ENCODE measurements around the gene SLC25A25. TPM values are rescaled to one million over a fixed set of nuclear protein-coding genes. Genes with fewer than 3 reads are reported as not detected.
A peak's percentile ranks its signal among the peaks of the same experiment; 100 is the strongest.
"Not testable (repeated sequence)": the region's sequence is repeated elsewhere in the genome, so short reads cannot be mapped to it uniquely, and the experiment has no call there.

SLC25A25 gene
- 100 to 1,000 TPM in 1 of 3 donors, 10 to 100 TPM in 2; 40.4 to 129 (median 61.0) TPM for polyA plus RNA-seq

- WGBS, 3 donors = 0 to 1% (median 0%) methylated on average over 31 to 67 of the region's 67 CpGs
- H3K27ac ChIP-seq (ENCODE audit: low read depth, low read length) = peak within 1 kb of the TSS; percentile 94
Measured at GRCh38 chr9:128067645-128068385, at the start of gene SLC25A25. Gene SLC25A25 (plus strand): TSS chr9:128068232. CDS start chr9:128068320, 88 bp downstream.

DNA sequence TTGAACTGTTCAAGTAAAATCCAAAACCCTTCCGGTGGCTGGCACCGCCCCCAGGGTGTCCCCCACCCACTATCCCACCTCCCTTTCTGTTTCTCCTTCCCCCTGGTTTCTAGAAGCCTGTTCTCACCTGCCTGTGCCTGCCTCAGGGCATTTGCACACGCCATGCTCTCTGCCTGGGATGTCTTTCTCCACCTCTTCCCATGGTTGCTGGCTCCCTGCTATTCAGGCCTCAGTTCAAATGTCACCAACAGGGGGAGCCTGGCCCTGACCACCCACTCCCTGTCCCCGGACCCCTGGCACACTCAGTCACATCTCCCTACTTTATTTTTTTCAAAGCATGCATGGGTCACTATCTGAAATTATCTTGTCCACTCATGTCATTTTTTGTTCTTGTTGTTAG is 47.3 kb upstream of the SLC25A25 start:
- WGBS, 3 donors = 88 to 96% (median 95%) methylated on average over 4 of the region's 4 CpGs
- H3K27ac ChIP-seq (ENCODE audit: low read depth, low read length) = no peak overlapping the region

- WGBS, 3 donors = 0 to 80% (median 44%) methylated on average over 1 of the region's 1 CpG
- H3K27ac ChIP-seq (ENCODE audit: low read depth, low read length) = no peak overlapping the region
Measured at GRCh38 chr9:128021098-128021497, 46.9 kb upstream of the SLC25A25 start.

- 41 to 69% (median 67%) methylated on average over 2 of the region's 2 CpGs for WGBS, 3 donors
- H3K27ac ChIP-seq (ENCODE audit: low read depth, low read length) = no peak overlapping the region
Measured at GRCh38 chr9:128022886-128023285, 45.1 kb upstream of the SLC25A25 start.

- not testable (repeated sequence) for H3K27ac ChIP-seq (ENCODE audit: low read depth, low read length)
- WGBS, 3 donors = 83 to 84% (median 83%) methylated on average over 12 of the region's 12 CpGs
Measured at GRCh38 chr9:128023671-128024070, 44.4 kb upstream of the SLC25A25 start.

DNA sequence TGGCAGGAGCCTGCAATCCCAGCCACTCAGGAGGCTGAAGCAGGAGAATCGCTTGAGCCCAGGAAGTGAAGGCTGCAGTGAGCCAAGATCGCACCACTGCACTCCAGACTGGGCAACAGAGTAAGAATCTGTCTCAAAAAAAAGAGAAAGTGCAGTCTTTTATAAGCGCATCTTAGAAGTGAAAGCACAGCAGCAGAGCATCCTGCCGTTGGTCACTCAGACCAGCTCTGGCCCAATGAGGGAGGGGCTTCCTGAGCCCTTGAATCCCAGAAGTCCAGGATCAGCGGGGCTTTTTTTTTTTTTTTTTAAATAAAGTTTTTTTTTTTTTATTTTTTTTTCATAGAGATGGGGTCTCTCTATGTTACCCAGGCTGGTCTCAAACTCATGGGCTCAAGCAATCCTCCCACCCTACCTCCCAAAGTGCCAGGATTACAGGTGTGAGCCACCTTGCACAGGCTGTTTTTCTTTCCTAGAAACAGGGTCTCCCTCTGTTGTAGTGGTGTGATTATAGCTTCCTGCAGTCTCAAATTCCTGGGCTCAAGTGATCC is 43.2 kb upstream of the SLC25A25 start:
- no peak overlapping the region for H3K27ac ChIP-seq (ENCODE audit: low read depth, low read length)
- 70 to 89% (median 71%) methylated on average over 5 of the region's 5 CpGs for WGBS, 3 donors

DNA sequence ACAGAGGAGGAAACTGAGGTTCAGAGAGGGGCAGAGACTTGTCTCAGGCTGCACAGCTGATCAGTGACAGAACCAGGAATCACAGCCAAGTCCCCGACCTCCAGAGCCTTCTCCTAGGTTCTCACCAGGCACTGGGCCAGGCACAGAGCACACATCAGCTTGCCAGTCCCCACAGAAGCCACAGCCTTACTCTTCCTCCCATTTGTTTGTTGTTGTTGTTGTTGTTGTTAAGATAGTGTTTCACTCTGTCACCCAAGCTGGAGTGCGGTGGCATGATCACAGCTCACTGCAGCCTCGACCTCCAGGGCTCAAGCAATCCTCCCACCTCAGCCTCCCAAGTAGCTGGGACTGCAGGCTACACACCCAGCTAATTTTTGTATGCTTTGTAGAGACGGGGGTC is 42.3 kb upstream of the SLC25A25 start:
- no peak overlapping the region for H3K27ac ChIP-seq (ENCODE audit: low read depth, low read length)
- 54 to 80% (median 64%) methylated on average over 4 of the region's 4 CpGs for WGBS, 3 donors

GRCh38 chr9:128026255-128026772 is 41.7 kb upstream of the SLC25A25 start:
- WGBS, 3 donors = 59 to 81% (median 67%) methylated on average over 12 of the region's 12 CpGs
- no peak overlapping the region for H3K27ac ChIP-seq (ENCODE audit: low read depth, low read length)

DNA sequence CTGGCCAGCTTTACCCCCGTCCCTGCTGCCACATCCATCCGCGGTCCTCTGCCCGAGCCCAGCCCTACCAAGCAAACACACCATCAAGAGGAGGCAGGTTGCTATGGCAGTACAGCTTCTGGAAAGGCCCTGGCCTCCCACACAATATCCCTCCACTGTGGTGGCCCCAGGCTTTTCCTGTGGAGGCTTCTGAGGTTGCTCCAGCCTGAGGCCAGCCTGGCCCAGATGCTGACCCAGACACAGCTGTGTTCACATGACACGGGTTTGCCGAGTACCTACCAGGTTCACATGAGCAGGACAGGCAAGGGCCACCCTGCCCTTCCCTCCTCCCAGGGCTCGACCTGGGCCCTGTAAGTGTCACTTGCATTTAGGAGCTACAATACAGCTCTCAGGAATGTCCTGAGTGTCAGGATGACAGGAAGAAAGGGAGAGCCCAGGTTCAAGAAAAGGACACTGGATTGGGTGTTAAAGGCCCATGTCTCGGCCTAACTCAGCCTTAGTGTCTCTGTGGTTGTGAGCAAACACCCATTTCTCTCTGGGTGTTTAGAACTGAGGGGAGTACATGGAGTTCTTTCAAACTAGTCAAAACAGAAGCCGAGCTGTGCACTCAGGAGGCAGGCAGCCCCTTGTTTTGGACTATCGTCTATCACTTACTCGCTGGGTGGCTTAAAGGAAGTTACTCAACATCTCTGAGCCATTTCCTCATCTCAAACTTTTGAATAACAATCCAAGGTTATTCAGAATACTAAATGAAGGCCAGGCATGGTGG is 41.1 kb upstream of the SLC25A25 start:
- no peak overlapping the region for H3K27ac ChIP-seq (ENCODE audit: low read depth, low read length)
- WGBS, 3 donors = 54 to 75% (median 58%) methylated on average over 11 of the region's 11 CpGs

- 86 to 93% (median 89%) methylated on average over 4 of the region's 4 CpGs for WGBS, 3 donors
- no peak overlapping the region for H3K27ac ChIP-seq (ENCODE audit: low read depth, low read length)
Measured at GRCh38 chr9:128027705-128028104, 40.3 kb upstream of the SLC25A25 start.

DNA sequence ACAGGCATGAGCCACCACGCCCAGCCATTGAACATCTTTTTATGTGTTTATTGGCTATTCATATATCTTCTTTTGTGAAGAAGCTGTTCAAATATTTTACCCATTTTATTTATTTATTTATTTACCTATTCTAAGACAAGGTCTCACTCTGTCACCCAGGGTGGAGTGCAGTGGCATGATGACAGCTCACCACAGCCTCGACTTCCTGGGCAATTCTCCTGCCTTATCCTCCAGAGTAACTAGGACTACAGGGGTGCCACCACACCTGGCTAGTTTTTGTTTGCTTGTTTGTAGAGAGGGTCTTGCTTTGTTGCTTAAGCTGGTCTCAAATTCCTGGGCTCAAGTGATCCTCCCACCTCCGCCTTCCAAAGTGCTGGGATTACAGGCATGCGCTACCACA is 34.4 kb upstream of the SLC25A25 start:
- WGBS, 3 donors = 84 to 92% (median 91%) methylated on average over 4 of the region's 4 CpGs

GRCh38 chr9:128034821-128035652 is 33.0 kb upstream of the SLC25A25 start:
- WGBS, 3 donors = 26 to 43% (median 35%) methylated on average over 8 of the region's 8 CpGs
- no peak overlapping the region for H3K27ac ChIP-seq (ENCODE audit: low read depth, low read length)

More for the DNA sequence above, 34.4 kb upstream of the SLC25A25 start:
- no peak overlapping the region for H3K27ac ChIP-seq (ENCODE audit: low read depth, low read length)

DNA sequence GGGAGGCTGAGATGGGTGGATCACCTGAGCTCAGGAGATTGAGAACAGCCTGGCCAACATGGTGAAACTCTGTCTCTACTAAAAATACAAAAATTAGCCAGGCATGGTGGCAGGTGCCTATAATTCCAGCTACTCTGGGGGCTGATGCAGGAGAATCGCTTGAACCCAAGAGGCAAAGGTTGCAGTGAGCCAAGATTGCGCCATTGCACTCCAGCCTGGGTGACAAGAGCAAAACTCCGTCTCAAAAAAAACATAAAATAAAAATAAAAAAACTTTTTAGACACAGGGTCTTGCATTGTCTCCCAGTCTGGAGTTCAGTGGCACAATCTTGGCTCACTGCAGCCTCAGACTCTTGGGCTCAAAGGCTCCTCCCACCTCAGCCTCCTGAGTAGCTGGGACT is 31.5 kb upstream of the SLC25A25 start:
- 69 to 91% (median 90%) methylated on average over 3 of the region's 3 CpGs for WGBS, 3 donors

GRCh38 chr9:128040783-128041182 is 27.2 kb upstream of the SLC25A25 start:
- WGBS, 3 donors = 88 to 100% (median 89%) methylated on average over 2 to 3 of the region's 3 CpGs
- not testable (repeated sequence) for H3K27ac ChIP-seq (ENCODE audit: low read depth, low read length)

More for the DNA sequence above, 31.5 kb upstream of the SLC25A25 start:
- not testable (repeated sequence) for H3K27ac ChIP-seq (ENCODE audit: low read depth, low read length)

DNA sequence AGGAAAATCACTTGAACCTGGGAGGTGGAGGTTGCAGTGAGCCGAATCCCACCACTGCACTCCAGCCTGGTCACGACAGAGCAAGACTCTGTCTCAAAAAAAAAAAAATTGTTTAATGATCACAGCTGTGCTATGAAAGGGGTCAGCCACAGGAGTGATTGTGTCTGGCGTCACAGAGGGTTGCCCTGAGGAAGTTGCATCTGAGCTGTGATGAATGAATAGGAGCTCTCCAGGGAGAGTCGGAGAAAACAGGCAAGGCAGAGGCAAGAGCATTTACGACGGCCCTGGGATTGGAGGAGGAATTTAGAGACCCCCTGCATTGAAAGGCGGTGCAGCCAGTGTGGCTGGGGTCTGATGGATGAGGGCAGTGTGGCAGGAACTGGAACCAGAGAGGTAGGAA is 26.0 kb upstream of the SLC25A25 start:
- no peak overlapping the region for H3K27ac ChIP-seq (ENCODE audit: low read depth, low read length)
- 83 to 89% (median 86%) methylated on average over 7 of the region's 7 CpGs for WGBS, 3 donors

DNA sequence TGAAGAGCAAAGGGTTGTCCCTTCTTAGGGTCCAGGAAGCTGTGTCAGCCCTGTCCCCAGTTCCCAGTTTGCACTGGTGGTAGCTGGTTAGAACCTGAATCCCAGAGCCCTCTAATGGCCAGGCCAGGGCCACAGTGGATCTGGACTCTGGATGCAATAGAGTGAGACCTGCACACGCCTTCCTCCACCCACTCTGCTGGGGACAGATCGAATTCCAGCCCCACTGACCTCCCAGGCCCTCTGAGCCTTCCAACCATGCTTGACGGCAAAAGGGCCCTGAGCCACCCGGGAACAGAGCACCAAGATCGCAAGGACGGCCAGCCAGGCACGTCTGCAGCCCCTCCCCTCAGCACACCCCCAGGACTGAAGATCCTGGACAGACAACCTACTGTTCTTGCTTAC is 24.6 kb upstream of the SLC25A25 start:
- no peak overlapping the region for H3K27ac ChIP-seq (ENCODE audit: low read depth, low read length)
- 60 to 66% (median 63%) methylated on average over 7 of the region's 7 CpGs for WGBS, 3 donors

- 85 to 94% (median 94%) methylated on average over 5 to 6 of the region's 6 CpGs for WGBS, 3 donors
- not testable (repeated sequence) for H3K27ac ChIP-seq (ENCODE audit: low read depth, low read length)
Measured at GRCh38 chr9:128045409-128045808, 22.6 kb upstream of the SLC25A25 start.

DNA sequence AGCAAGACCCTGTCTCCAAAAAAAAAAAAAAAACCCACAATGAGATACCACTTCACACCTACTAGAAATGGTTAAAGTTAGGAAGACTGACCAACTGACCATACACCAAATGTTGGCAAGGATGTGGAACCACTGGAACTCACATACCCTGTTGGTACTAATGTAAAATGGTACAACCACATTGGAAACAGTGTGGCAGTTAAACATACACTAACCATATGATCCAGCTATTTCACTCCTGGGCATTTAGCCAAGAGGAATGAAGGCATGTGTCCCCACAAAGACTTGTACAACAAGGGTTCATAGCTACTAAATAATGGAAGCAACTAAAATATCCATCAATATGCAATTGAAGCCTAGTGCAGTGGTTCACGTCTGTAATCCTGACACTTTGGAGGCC is 22.2 kb upstream of the SLC25A25 start:
- H3K27ac ChIP-seq (ENCODE audit: low read depth, low read length) = no peak overlapping the region
- 80 to 92% (median 83%) methylated on average over 1 of the region's 1 CpG for WGBS, 3 donors

Measured in adipose tissue (tissue), 3 donors.